Measurements from ENCODE around the gene PSMC3.

The PSMC3 gene

GRCh38 chr11:47369676-47370075, 56.6 kb downstream of the PSMC3 start:
- no peak for TF ChIP-seq SIN3A (IDR thresholded peaks at IDR 0.05; ENCODE audit: borderline replicate concordance, insufficient read depth, low read length)
- no peak for TF ChIP-seq TAF1 (IDR thresholded peaks at IDR 0.05; ENCODE audit: borderline replicate concordance, insufficient read depth, low read length)
- no peak for TF ChIP-seq POLR2AphosphoS5 (IDR thresholded peaks at IDR 0.05; ENCODE audit: low read depth, low read length)
- no peak for TF ChIP-seq FOXP2 (optimal IDR thresholded peaks at IDR 0.05; ENCODE audit: borderline replicate concordance, extremely low read depth, extremely low read length, insufficient read depth)
- no peak for TF ChIP-seq REST (IDR thresholded peaks at IDR 0.05; ENCODE audit: insufficient read depth in 1 of 2, low read depth in 2 of 2, low read length in 2 of 2)
